Keratinocyte (primary cell): ENCODE measurements around the gene MRPL50. TPM values are rescaled to one million over a fixed set of nuclear protein-coding genes. Genes with fewer than 3 reads are reported as not detected.

Experiments used
- DNase-seq: peaks from one replicate; pipeline ENCODE4 v3.0.0-alpha.2; 2011; ENCODE audit warnings: low read depth, missing footprints, low spot score
- FAIRE-seq: peaks from 2 replicates; lab custom pipeline; 2011; peaks lifted over from hg19 to GRCh38; lab: Jason Lieb, UNC
- H2AFZ ChIP-seq: 2 replicates; pipeline ENCODE4 v1.6.0; 2012; ENCODE audit warnings: low read length, control low read depth, inconsistent platforms; ENCODE audit not compliant: control insufficient read depth
- H3K27ac ChIP-seq: 2 replicates; pipeline ENCODE4 v1.5.1; 2011; ENCODE audit warnings: low read length; ENCODE audit not compliant: control insufficient read depth, insufficient read depth
- H3K27me3 ChIP-seq: 3 replicates; pipeline ENCODE4 v1.6.0; 2011; ENCODE audit warnings: low read length; ENCODE audit not compliant: control insufficient read depth, insufficient read depth; ENCODE audit errors: extremely low read depth
- H3K36me3 ChIP-seq, 2 experiments: 2 replicates in 1 of 2; 3 replicates in 1 of 2; pipeline ENCODE4 v1.5.1; 2011; ENCODE audit warnings: low read length in 2 of 2, mild to moderate bottlenecking in 1 of 2; ENCODE audit not compliant: control insufficient read depth in 2 of 2, insufficient read depth in 2 of 2; ENCODE audit errors: extremely low read depth in 1 of 2
- H3K4me1 ChIP-seq: 3 replicates; pipeline ENCODE4 v1.5.1; 2011; ENCODE audit warnings: low read length; ENCODE audit not compliant: control insufficient read depth, insufficient read depth; ENCODE audit errors: extremely low read depth
- H3K4me2 ChIP-seq: 3 replicates; pipeline ENCODE4 v1.6.0; 2011; ENCODE audit warnings: low read depth, low read length; ENCODE audit not compliant: control insufficient read depth, insufficient read depth; ENCODE audit errors: extremely low read depth
- H3K4me3 ChIP-seq, 3 experiments: fragments of 200-600 bp in 1 of 3; sonication (generic) in 1 of 3; 2 replicates in 2 of 3; 3 replicates in 1 of 3; pipeline ENCODE4 v1.5.1; 2011 to 2016; ENCODE audit warnings: low read length in 3 of 3, mild to moderate bottlenecking in 3 of 3, control low read depth in 2 of 3, inconsistent platforms in 1 of 3, low read depth in 1 of 3, mixed read lengths in 1 of 3, mixed run types in 1 of 3, moderate library complexity in 1 of 3; ENCODE audit not compliant: control insufficient read depth in 2 of 3, insufficient read depth in 2 of 3; ENCODE audit errors: extremely low read depth in 1 of 3
- H3K79me2 ChIP-seq: 2 replicates; pipeline ENCODE4 v1.6.0; 2012; ENCODE audit warnings: low read length; ENCODE audit not compliant: control insufficient read depth, insufficient read depth
- H3K9ac ChIP-seq: 3 replicates; pipeline ENCODE4 v1.6.0; 2011; ENCODE audit warnings: low read length; ENCODE audit not compliant: control insufficient read depth, insufficient read depth; ENCODE audit errors: extremely low read depth
- H3K9me1 ChIP-seq: 3 replicates; pipeline ENCODE4 v1.6.0; 2011; ENCODE audit warnings: low read length; ENCODE audit not compliant: control insufficient read depth, insufficient read depth; ENCODE audit errors: extremely low read depth
- H3K9me3 ChIP-seq: 2 replicates; pipeline ENCODE4 v1.5.1; 2012; ENCODE audit warnings: low read depth, low read length; ENCODE audit not compliant: control insufficient read depth
- H4K20me1 ChIP-seq: 3 replicates; pipeline ENCODE4 v1.6.0; 2011; ENCODE audit warnings: low read length; ENCODE audit not compliant: control insufficient read depth, insufficient read depth; ENCODE audit errors: extremely low read depth
- CTCF ChIP-seq, 3 experiments: IDR thresholded peaks in 1 of 3; conservative IDR thresholded peaks in 1 of 3; optimal IDR thresholded peaks in 1 of 3; 2 replicates in 2 of 3; 3 replicates in 1 of 3; pipeline versions ENCODE3 to v1.5.1; 2011; ENCODE audit warnings: low read length in 3 of 3, mild to moderate bottlenecking in 3 of 3, moderate library complexity in 2 of 3, control low read depth in 1 of 3, inconsistent platforms in 1 of 3; ENCODE audit not compliant: insufficient read depth in 2 of 3; ENCODE audit errors: extremely low read depth in 1 of 3
- EZH2 ChIP-seq: IDR thresholded peaks from one replicate; pipeline ENCODE4 v1.6.1; 2012; ENCODE audit warnings: inconsistent platforms, mild to moderate bottlenecking, low read length, moderate library complexity
- dilution Hi-C: fragments of 300-500 bp; cut with MboI; formaldehyde crosslinking; loops from one replicate; pipeline ENCODE4 v1.7.0; 2020; ENCODE audit warnings: low sequenced_read_pairs; ENCODE audit not compliant: extremely low pct_ligation_motif_present
- polyA plus RNA-seq, 5 experiments: library from polyadenylated mRNA; depleted of rRNA in 3 of 5; stranded (reverse) in 3 of 5; stranded (forward) in 1 of 5; unstranded in 1 of 5; fragments of >200 nt; gene quantifications; 1 replicate in 1 of 5; 2 replicates in 3 of 5; 3 replicates in 1 of 5; pipeline versions ENCODE4 v1.2.1 to v1.2.3, GENCODE V29; 2011 to 2012; ENCODE audit warnings: missing spikeins in 2 of 5, low read depth in 1 of 5, low replicate concordance in 1 of 5

The MRPL50 gene
- polyA plus RNA-seq, 1 donor (not counting 4 experiments of a cell fraction or from before 2014, with no cell fraction given) = 24.0 TPM

GRCh38 chr9:101421653-101422065 lies 23.2 kb upstream of the MRPL50 start:
- Histone ChIP-seq H3K79me2 (no peaks in the 10 kb centered on the region), H3K9me1 (no peaks in the 10 kb centered on the region), H3K9me3 (no peaks in the 10 kb centered on the region), H3K27ac (no peak overlapping the region), H3K4me1 (no peaks in the 10 kb centered on the region), H4K20me1 (no peaks in the 10 kb centered on the region), H3K9ac (no peak overlapping the region), H3K36me3 (no peaks in the 10 kb centered on the region), H3K4me2 (no peak overlapping the region), H3K4me3 (no peak overlapping the region), H3K27me3 (no peaks in the 10 kb centered on the region), H2AFZ (no peak overlapping the region)
- dilution Hi-C loops = no loop called here
- no peak for FAIRE-seq
- TF ChIP-seq CTCF (optimal IDR thresholded peaks at IDR 0.05 in 1 of 3, IDR thresholded peaks at IDR 0.05 in 1 of 3, conservative IDR thresholded peaks at IDR 0.05 in 1 of 3; ENCODE audit: extremely low read depth in 1 of 3, insufficient read depth in 2 of 3, low read length in 3 of 3) (no peak), EZH2 (no peak)
- DNase-seq = no peak

GRCh38 chr9:101419863-101420262 lies 21.4 kb upstream of the MRPL50 start:
- Histone ChIP-seq H3K79me2 (no peaks in the 10 kb centered on the region), H3K36me3 (no peaks in the 10 kb centered on the region), H4K20me1 (no peaks in the 10 kb centered on the region), H3K27me3 (no peaks in the 10 kb centered on the region), H3K9me3 (no peaks in the 10 kb centered on the region), H3K4me3 (no peak overlapping the region), H2AFZ (no peak overlapping the region), H3K27ac (no peak overlapping the region), H3K4me1 (no peaks in the 10 kb centered on the region), H3K9ac (no peak overlapping the region), H3K9me1 (no peaks in the 10 kb centered on the region), H3K4me2 (no peak overlapping the region)
- DNase-seq (no peak), FAIRE-seq (no peak)
- dilution Hi-C loops = no loop called here
- TF ChIP-seq EZH2 = no peak
- TF ChIP-seq CTCF (optimal IDR thresholded peaks at IDR 0.05 in 1 of 3, IDR thresholded peaks at IDR 0.05 in 1 of 3, conservative IDR thresholded peaks at IDR 0.05 in 1 of 3; ENCODE audit: extremely low read depth in 1 of 3, insufficient read depth in 2 of 3, low read length in 3 of 3) = no peak
